Adrenal gland (tissue), 12 donors: ENCODE measurements around the gene IRX2. TPM values are rescaled to one million over a fixed set of nuclear protein-coding genes. Genes with fewer than 3 reads are reported as not detected.

Experiments used
- DNase-seq, 7 donors: peaks; one replicate each; pipeline ENCODE4 v3.0.0-alpha.2; 2019 to 2020
- H3K27ac ChIP-seq, 5 donors: fragments of 200-600 bp; sonication (generic) in 4 of 5; 1 replicate in 3 of 5; 2 replicates in 2 of 5; pipeline versions ENCODE4 v1.5.1 to v1.8.0; 2016 to 2020; ENCODE audit warnings: mild to moderate bottlenecking in 1 of 5
- H3K27me3 ChIP-seq: fragments of 200-600 bp; 2 replicates; pipeline ENCODE4 v1.8.0; 2021
- H3K36me3 ChIP-seq, 2 donors: fragments of 200-600 bp; replicated peaks in 1 of 2; 1 replicate in 1 of 2; 2 replicates in 1 of 2; pipeline versions ENCODE4 v1.5.1 to v1.8.0; 2018 to 2022
- H3K4me1 ChIP-seq, 2 donors: fragments of 200-600 bp; replicated peaks in 1 of 2; 1 replicate in 1 of 2; 2 replicates in 1 of 2; pipeline versions ENCODE4 v1.5.1 to v1.8.0; 2018 to 2021
- H3K4me3 ChIP-seq, 4 donors: fragments of 200-600 bp; sonication (generic) in 3 of 4; one replicate each; pipeline ENCODE4 v1.5.1; 2016 to 2018
- H3K9me3 ChIP-seq, 3 donors: fragments of 200-600 bp; sonication (generic) in 1 of 3; replicated peaks in 1 of 3; 1 replicate in 2 of 3; 2 replicates in 1 of 3; pipeline versions ENCODE4 v1.5.1 to v1.8.0; 2016 to 2021
- POLR2A ChIP-seq, 2 donors: fragments of 450-650 bp; IDR thresholded peaks; one replicate each; pipeline ENCODE4 v1.6.1; 2017; ENCODE audit warnings: antibody characterized with exemption in 2 of 2, mild to moderate bottlenecking in 2 of 2, moderate library complexity in 1 of 2
- WGBS, 4 donors: extraction: QIAGEN DNeasy Blood & Tissue Kit in 2 of 4; methylation state at CpG; one replicate each; pipeline versions ENCODE4 v1.1.5 to v1.1.7; 2013 to 2017; 5-methylcytosine and 5-hydroxymethylcytosine counted together
- intact Hi-C, 2 donors: fragments of 100-400 bp; cut with DNase I; formaldehyde crosslinking; loops; one replicate each; pipeline versions ENCODE4 v1.14.1 to v1.15.0; 2022 to 2023
- polyA plus RNA-seq, 3 donors: library from polyadenylated mRNA; stranded (reverse); fragments of 200-250 nt in 2 of 3; fragments of 350-450 nt in 1 of 3; fragmentation: Illumina TruSeq in 1 of 3; extraction: RNeasy Lipid Tissue Mini Kit (QIAGEN cat#74804) in 1 of 3; gene quantifications; one replicate each; pipeline ENCODE4 v1.2.3, GENCODE V29; 2013 to 2014
- total RNA-seq, 9 donors: library from RNA; depleted of rRNA in 4 of 9; stranded (reverse); fragments of >200 nt in 4 of 9; fragments of 120-200 nt in 1 of 9; fragmentation: NEBNext Ultra II Directional in 1 of 9; extraction: Animal tissue kit (Norgen Biotek cat#: 25700) in 1 of 9; gene quantifications; one replicate each; pipeline versions ENCODE4 v1.1.0 to v1.2.4, GENCODE V29; 2013 to 2023
- TF ChIP-seq, protein P1 (sequence below), 6 experiments: fragments of 450-650 bp in 4 of 6; fragments of 200-600 bp in 2 of 6; sonication (generic) in 1 of 6; IDR thresholded peaks; 1 replicate in 5 of 6; 2 replicates in 1 of 6; pipeline versions ENCODE4 v1.5.1 to v1.8.0; 2016 to 2021; ENCODE audit warnings: antibody characterized with exemption in 6 of 6, mild to moderate bottlenecking in 2 of 6, moderate library complexity in 1 of 6
- donor health status: healthy with polysubstance abuse.
- donor health status: Bipolar disorder and iron deficiency.
- donor health status: DM: yes; HTN: yes; CAD: no.
- donor health status: DM: no; HTN: no; CAD: no.
- donor health status: DM: no; HTN: no; CAD: no.
- donor health status: DM: yes; HTN: yes; CAD: no.

Gene IRX2
- total and polyA plus RNA-seq, 12 donors: 0.08 to 0.40 (median 0.15) TPM; not detected in 4

GRCh38 chr5:2776337-2777302, 25.1 kb upstream of the IRX2 start:
- 68 to 83% (median 73%) methylated on average over 20 of the region's 20 CpGs for WGBS, 4 donors
- intact Hi-C loops: no loop called here

DNA sequence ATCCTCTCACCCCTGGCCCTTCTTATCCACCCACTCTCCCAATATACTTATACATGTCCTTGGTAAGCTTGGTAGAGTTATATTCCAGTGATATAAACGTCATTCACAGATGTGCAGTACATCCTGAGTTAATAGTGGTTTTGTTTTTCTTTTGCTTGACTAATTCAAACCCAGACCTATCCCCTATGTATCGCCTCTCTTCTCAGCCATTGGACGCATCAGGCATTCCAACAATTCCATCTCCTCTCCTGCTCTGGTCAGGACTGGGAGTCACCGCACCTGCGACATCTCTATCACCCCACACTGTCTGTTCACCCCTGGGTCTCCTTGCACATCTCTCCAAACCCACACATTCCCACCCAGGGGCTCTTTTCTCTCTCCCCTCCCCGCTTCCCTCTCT, 21.9 kb upstream of the IRX2 start:
- TF ChIP-seq, protein P1, sequence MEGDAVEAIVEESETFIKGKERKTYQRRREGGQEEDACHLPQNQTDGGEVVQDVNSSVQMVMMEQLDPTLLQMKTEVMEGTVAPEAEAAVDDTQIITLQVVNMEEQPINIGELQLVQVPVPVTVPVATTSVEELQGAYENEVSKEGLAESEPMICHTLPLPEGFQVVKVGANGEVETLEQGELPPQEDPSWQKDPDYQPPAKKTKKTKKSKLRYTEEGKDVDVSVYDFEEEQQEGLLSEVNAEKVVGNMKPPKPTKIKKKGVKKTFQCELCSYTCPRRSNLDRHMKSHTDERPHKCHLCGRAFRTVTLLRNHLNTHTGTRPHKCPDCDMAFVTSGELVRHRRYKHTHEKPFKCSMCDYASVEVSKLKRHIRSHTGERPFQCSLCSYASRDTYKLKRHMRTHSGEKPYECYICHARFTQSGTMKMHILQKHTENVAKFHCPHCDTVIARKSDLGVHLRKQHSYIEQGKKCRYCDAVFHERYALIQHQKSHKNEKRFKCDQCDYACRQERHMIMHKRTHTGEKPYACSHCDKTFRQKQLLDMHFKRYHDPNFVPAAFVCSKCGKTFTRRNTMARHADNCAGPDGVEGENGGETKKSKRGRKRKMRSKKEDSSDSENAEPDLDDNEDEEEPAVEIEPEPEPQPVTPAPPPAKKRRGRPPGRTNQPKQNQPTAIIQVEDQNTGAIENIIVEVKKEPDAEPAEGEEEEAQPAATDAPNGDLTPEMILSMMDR (IDR thresholded peaks at IDR 0.05): no peak
- TF ChIP-seq POLR2A (IDR thresholded peaks at IDR 0.05): no peak
- 70 to 79% (median 72%) methylated on average over 6 of the region's 6 CpGs for whole genome bisulfite sequencing, 4 donors
- no peaks in the 10 kb centered on the region for H3K27me3 ChIP-seq
- DNase-seq: no peak
- intact Hi-C loops: no loop called here
- no peak overlapping the region for H3K4me3 ChIP-seq
- H3K27ac ChIP-seq: no peak overlapping the region
- H3K36me3 ChIP-seq: no peaks in the 10 kb centered on the region
- H3K9me3 ChIP-seq: no peaks in the 10 kb centered on the region
- H3K4me1 ChIP-seq: no peaks in the 10 kb centered on the region

More at GRCh38 chr5:2776337-2777302, 25.1 kb upstream of the IRX2 start:
- no peaks in the 10 kb centered on the region for H3K9me3 ChIP-seq
- TF ChIP-seq, protein P1 (IDR thresholded peaks at IDR 0.05): no peak
- TF ChIP-seq POLR2A (IDR thresholded peaks at IDR 0.05): no peak
- DNase-seq: no peak
- H3K4me1 ChIP-seq: no peaks in the 10 kb centered on the region
- H3K27me3 ChIP-seq: peaks cover 3% of the 10 kb centered on the region
- H3K4me3 ChIP-seq: no peak overlapping the region
- no peak overlapping the region for H3K27ac ChIP-seq
- H3K36me3 ChIP-seq: no peaks in the 10 kb centered on the region

GRCh38 chr5:2767089-2767488, 15.6 kb upstream of the IRX2 start:
- Histone ChIP-seq H3K36me3 (no peaks in the 10 kb centered on the region), H3K27me3 (no peaks in the 10 kb centered on the region), H3K9me3 (no peaks in the 10 kb centered on the region), H3K4me3 (no peak overlapping the region), H3K27ac (no peak overlapping the region), H3K4me1 (no peaks in the 10 kb centered on the region)
- TF ChIP-seq, protein P1 (IDR thresholded peaks at IDR 0.05): no peak
- no peak for TF ChIP-seq POLR2A (IDR thresholded peaks at IDR 0.05)
- WGBS, 4 donors: 56 to 69% (median 59%) methylated on average over 4 to 6 of the region's 6 CpGs
- intact Hi-C loops: no loop called here
- DNase-seq: no peak

GRCh38 chr5:2764581-2764980, 13.1 kb upstream of the IRX2 start:
- Histone ChIP-seq H3K27ac (no peak overlapping the region), H3K4me1 (no peaks in the 10 kb centered on the region), H3K4me3 (no peak overlapping the region), H3K36me3 (no peaks in the 10 kb centered on the region), H3K9me3 (no peaks in the 10 kb centered on the region), H3K27me3 (peaks cover 5% of the 10 kb centered on the region)
- WGBS, 4 donors: 69 to 81% (median 78%) methylated on average over 11 to 15 of the region's 15 CpGs
- DNase-seq: no peak
- TF ChIP-seq, protein P1 (IDR thresholded peaks at IDR 0.05): no peak
- no peak for TF ChIP-seq POLR2A (IDR thresholded peaks at IDR 0.05)
- intact Hi-C loops: no loop called here
